Skeletal muscle tissue (tissue), 4 donors: ENCODE data around the gene JAK1. TPM values are rescaled to one million over a fixed set of nuclear protein-coding genes. Genes with fewer than 3 reads are reported as not detected.
A peak's percentile ranks its signal among the peaks of the same experiment; 100 is the strongest.

Experiments used
- H3K27ac ChIP-seq: one replicate; pipeline ENCODE4 v1.7.0; 2013; ENCODE audit warnings: mild to moderate bottlenecking, low read depth, low read length, inconsistent platforms
- H3K27me3 ChIP-seq, 3 donors: one replicate each; pipeline ENCODE4 v1.7.0; 2013; ENCODE audit warnings: low read length in 3 of 3; ENCODE audit not compliant: control insufficient read depth in 3 of 3, insufficient read depth in 3 of 3
- H3K36me3 ChIP-seq, 3 donors: one replicate each; pipeline ENCODE4 v1.7.0; 2013; ENCODE audit warnings: low read length in 3 of 3; ENCODE audit not compliant: control insufficient read depth in 3 of 3, insufficient read depth in 3 of 3
- H3K4me1 ChIP-seq, 3 donors: one replicate each; pipeline ENCODE4 v1.7.0; 2013; ENCODE audit warnings: low read length in 3 of 3, mild to moderate bottlenecking in 3 of 3; ENCODE audit not compliant: control insufficient read depth in 3 of 3, insufficient read depth in 3 of 3
- H3K4me3 ChIP-seq, 3 donors: one replicate each; pipeline ENCODE4 v1.7.0; 2013; ENCODE audit warnings: low read length in 3 of 3
- H3K9ac ChIP-seq, 3 donors: one replicate each; pipeline ENCODE4 v1.7.0; 2013; ENCODE audit warnings: low read length in 3 of 3, mild to moderate bottlenecking in 3 of 3, moderate library complexity in 2 of 3, low read depth in 1 of 3
- H3K9me3 ChIP-seq, 3 donors: one replicate each; pipeline ENCODE4 v1.7.0; 2013; ENCODE audit warnings: low read length in 3 of 3; ENCODE audit not compliant: control insufficient read depth in 3 of 3
- total RNA-seq: library from RNA; depleted of rRNA; stranded (reverse); fragments of >200 nt; gene quantifications from one replicate; pipeline ENCODE4 v1.2.3, GENCODE V29; 2014
- donor health status: Osteomylitis.

JAK1 gene
- total RNA-seq, 1 donor from 2014 or later: 59.5 TPM

GRCh38 chr1:64896551-64896950 lies 69.8 kb downstream of the JAK1 start:
- peaks cover 41 to 56% (median 43%) of the 10 kb centered on the region in 3 donors for H3K4me1 ChIP-seq
- no peak overlapping the region for H3K4me3 ChIP-seq
- H3K9ac ChIP-seq: no peak overlapping the region
- no peaks in the 10 kb centered on the region for H3K9me3 ChIP-seq
- no peak overlapping the region for H3K27ac ChIP-seq
- no peaks in the 10 kb centered on the region for H3K27me3 ChIP-seq
- no peaks in the 10 kb centered on the region for H3K36me3 ChIP-seq

- Histone ChIP-seq H3K36me3 (no peaks in the 10 kb centered on the region), H3K9me3 (no peaks in the 10 kb centered on the region), H3K27ac (no peak overlapping the region), H3K4me1 (peaks cover 47 to 61% (median 49%) of the 10 kb centered on the region in 3 donors), H3K27me3 (no peaks in the 10 kb centered on the region), H3K9ac (no peak overlapping the region), H3K4me3 (no peak overlapping the region)
These were observed 70.8 kb downstream of the JAK1 start for GRCh38 chr1:64895500-64895899.

- Histone ChIP-seq H3K4me1 (peaks cover 49 to 62% (median 49%) of the 10 kb centered on the region in 3 donors), H3K36me3 (no peaks in the 10 kb centered on the region), H3K27me3 (no peaks in the 10 kb centered on the region), H3K9ac (no peak overlapping the region), H3K4me3 (no peak overlapping the region), H3K27ac (no peak overlapping the region), H3K9me3 (no peaks in the 10 kb centered on the region)
These were observed 71.7 kb downstream of the JAK1 start for GRCh38 chr1:64894438-64895196.

- H3K9ac ChIP-seq: no peak overlapping the region
- peaks cover 49 to 59% (median 49%) of the 10 kb centered on the region in 3 donors for H3K4me1 ChIP-seq
- H3K4me3 ChIP-seq: no peak overlapping the region
- H3K36me3 ChIP-seq: no peaks in the 10 kb centered on the region
- H3K9me3 ChIP-seq: no peaks in the 10 kb centered on the region
- no peaks in the 10 kb centered on the region for H3K27me3 ChIP-seq
- no peak overlapping the region for H3K27ac ChIP-seq
These were observed 72.4 kb downstream of the JAK1 start for GRCh38 chr1:64893921-64894320.

- H3K4me1 ChIP-seq: peaks cover 45 to 54% (median 46%) of the 10 kb centered on the region in 3 donors
- H3K9ac ChIP-seq: no peak overlapping the region
- no peak overlapping the region for H3K27ac ChIP-seq
- H3K27me3 ChIP-seq: no peaks in the 10 kb centered on the region
- H3K9me3 ChIP-seq: no peaks in the 10 kb centered on the region
- no peak overlapping the region for H3K4me3 ChIP-seq
- H3K36me3 ChIP-seq: no peaks in the 10 kb centered on the region
These were observed 73.5 kb downstream of the JAK1 start for GRCh38 chr1:64892576-64893573.

GRCh38 chr1:64891448-64891825 lies 74.9 kb downstream of the JAK1 start:
- H3K27me3 ChIP-seq: no peaks in the 10 kb centered on the region
- no peaks in the 10 kb centered on the region for H3K9me3 ChIP-seq
- H3K27ac ChIP-seq: peak overlapping the region; percentile 39
- peaks cover 39 to 54% (median 41%) of the 10 kb centered on the region in 3 donors for H3K4me1 ChIP-seq
- H3K4me3 ChIP-seq: peak overlapping the region; percentile 35 to 45 (median 45)
- H3K9ac ChIP-seq: peak overlapping the region; percentile 18 to 68 (median 54)
- H3K36me3 ChIP-seq: no peaks in the 10 kb centered on the region

- peak overlapping the region; percentile 18 to 68 (median 54) for H3K9ac ChIP-seq
- H3K4me3 ChIP-seq: peak overlapping the region; percentile 35 to 45 (median 45)
- no peaks in the 10 kb centered on the region for H3K36me3 ChIP-seq
- no peaks in the 10 kb centered on the region for H3K9me3 ChIP-seq
- H3K27ac ChIP-seq: peak overlapping the region; percentile 39
- no peaks in the 10 kb centered on the region for H3K27me3 ChIP-seq
- peaks cover 38 to 53% (median 41%) of the 10 kb centered on the region in 3 donors for H3K4me1 ChIP-seq
These were observed 75.5 kb downstream of the JAK1 start for GRCh38 chr1:64890699-64891447.

GRCh38 chr1:64887689-64888217 lies 78.6 kb downstream of the JAK1 start:
- Histone ChIP-seq H3K27ac (no peak overlapping the region), H3K4me3 (no peak overlapping the region), H3K27me3 (no peaks in the 10 kb centered on the region), H3K9me3 (no peaks in the 10 kb centered on the region), H3K9ac (no peak overlapping the region), H3K36me3 (peaks cover 0 to 5% (median 4%) of the 10 kb centered on the region in 3 donors), H3K4me1 (peaks cover 24 to 37% (median 26%) of the 10 kb centered on the region in 3 donors)

GRCh38 chr1:64886877-64887276 lies 79.5 kb downstream of the JAK1 start:
- Histone ChIP-seq H3K4me1 (peaks cover 16 to 28% (median 22%) of the 10 kb centered on the region in 3 donors), H3K9me3 (no peaks in the 10 kb centered on the region), H3K27me3 (no peaks in the 10 kb centered on the region), H3K36me3 (peaks cover 0 to 8% (median 8%) of the 10 kb centered on the region in 3 donors), H3K4me3 (no peak overlapping the region), H3K9ac (no peak overlapping the region), H3K27ac (no peak overlapping the region)
